SK-N-SH (cell line): Measurements from ENCODE around the gene FOS.

Experiments
- CTCF ChIP-seq: fragments of 200-600 bp; sonication (generic); IDR thresholded peaks from 2 replicates; pipeline ENCODE4 v1.6.1; 2017; ENCODE audit warnings: antibody characterized with exemption, mild to moderate bottlenecking, moderate library complexity
- EZH2phosphoT487 ChIP-seq: fragments of 200-600 bp; sonication (generic); IDR thresholded peaks from 2 replicates; pipeline ENCODE4 v1.6.1; 2017; ENCODE audit warnings: low read depth, mixed run types, mild to moderate bottlenecking, antibody characterized with exemption, moderate library complexity, borderline replicate concordance
- NFIC ChIP-seq: IDR thresholded peaks from 2 replicates; pipeline ENCODE4 v1.4.0; 2012; ENCODE audit warnings: borderline replicate concordance
- POLR2AphosphoS5 ChIP-seq: IDR thresholded peaks from 2 replicates; pipeline ENCODE4 v1.6.1; 2012; ENCODE audit warnings: low read depth, low read length
- USF1 ChIP-seq: IDR thresholded peaks from 2 replicates; pipeline ENCODE4 v1.4.0; 2012; ENCODE audit warnings: low read depth, borderline replicate concordance

DNA sequence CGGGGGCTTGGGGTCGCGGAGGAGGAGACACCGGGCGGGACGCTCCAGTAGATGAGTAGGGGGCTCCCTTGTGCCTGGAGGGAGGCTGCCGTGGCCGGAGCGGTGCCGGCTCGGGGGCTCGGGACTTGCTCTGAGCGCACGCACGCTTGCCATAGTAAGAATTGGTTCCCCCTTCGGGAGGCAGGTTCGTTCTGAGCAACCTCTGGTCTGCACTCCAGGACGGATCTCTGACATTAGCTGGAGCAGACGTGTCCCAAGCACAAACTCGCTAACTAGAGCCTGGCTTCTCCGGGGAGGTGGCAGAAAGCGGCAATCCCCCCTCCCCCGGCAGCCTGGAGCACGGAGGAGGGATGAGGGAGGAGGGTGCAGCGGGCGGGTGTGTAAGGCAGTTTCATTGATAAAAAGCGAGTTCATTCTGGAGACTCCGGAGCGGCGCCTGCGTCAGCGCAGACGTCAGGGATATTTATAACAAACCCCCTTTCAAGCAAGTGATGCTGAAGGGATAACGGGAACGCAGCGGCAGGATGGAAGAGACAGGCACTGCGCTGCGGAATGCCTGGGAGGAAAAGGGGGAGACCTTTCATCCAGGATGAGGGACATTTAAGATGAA is 630 bp downstream of the FOS start:
- TF ChIP-seq CTCF, result no peak
- no peak for TF ChIP-seq NFIC
- no peak for TF ChIP-seq USF1
- TF ChIP-seq POLR2AphosphoS5, result no peak
- no peak; the same call in 1 of the 2 replicates for TF ChIP-seq EZH2phosphoT487
